Brain microvascular endothelial cell (primary cell): ENCODE results near the gene OR2V1.

Experiments
- DNase-seq: peaks from one replicate; pipeline ENCODE4 v3.0.0-alpha.2; 2020
- H3K27ac ChIP-seq: fragments of 250-450 bp; sonication (Bioruptor Pico); 2 replicates; pipeline ENCODE4 v1.5.1; 2020; ENCODE audit warnings: mild to moderate bottlenecking, moderate library complexity
- H3K27me3 ChIP-seq: fragments of 250-450 bp; sonication (Bioruptor Pico); replicated peaks from 2 replicates; pipeline ENCODE4 v1.5.1; 2020; ENCODE audit warnings: mild to moderate bottlenecking
- H3K36me3 ChIP-seq: fragments of 250-450 bp; sonication (Bioruptor Pico); replicated peaks from 2 replicates; pipeline ENCODE4 v1.5.1; 2020; ENCODE audit warnings: mild to moderate bottlenecking
- H3K4me3 ChIP-seq: 2 replicates; pipeline ENCODE4 v1.5.1; 2011; ENCODE audit warnings: low read depth, mild to moderate bottlenecking, control low read depth, low read length, moderate library complexity
- in situ Hi-C: cut with HindIII; loops from 2 replicates; pipeline ENCODE4 v1.10.0; 2017; ENCODE audit warnings: low sequenced_read_pairs, low pct_ligation_motif_present
- TF ChIP-seq, protein P1 (sequence below): IDR thresholded peaks from 2 replicates; pipeline ENCODE4 v1.5.1; 2011; ENCODE audit warnings: low read depth, mild to moderate bottlenecking, moderate library complexity, low read length, control low read depth, inconsistent platforms; ENCODE audit errors: missing control alignments

The OR2V1 gene

DNA sequence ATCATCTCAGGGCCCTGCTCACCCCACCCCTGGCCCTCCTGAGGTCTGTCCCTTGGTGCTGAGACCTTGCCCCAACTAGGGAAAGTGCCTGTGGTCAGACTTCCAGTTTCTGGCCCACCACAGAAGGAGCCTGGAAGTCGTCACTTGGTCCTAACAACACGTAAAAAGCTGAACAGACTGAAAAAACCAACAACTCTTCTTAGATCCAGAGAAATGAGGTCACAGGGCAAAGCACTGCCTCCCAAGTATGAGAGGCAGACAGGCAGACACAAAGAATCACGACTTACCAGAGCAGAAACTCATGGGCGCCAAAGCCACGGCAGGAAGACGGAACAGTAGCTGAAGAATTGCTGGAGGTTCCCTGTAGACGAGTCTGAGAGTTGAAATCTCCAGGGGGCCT is 38.5 kb downstream of the OR2V1 start:
- TF ChIP-seq, protein P1, sequence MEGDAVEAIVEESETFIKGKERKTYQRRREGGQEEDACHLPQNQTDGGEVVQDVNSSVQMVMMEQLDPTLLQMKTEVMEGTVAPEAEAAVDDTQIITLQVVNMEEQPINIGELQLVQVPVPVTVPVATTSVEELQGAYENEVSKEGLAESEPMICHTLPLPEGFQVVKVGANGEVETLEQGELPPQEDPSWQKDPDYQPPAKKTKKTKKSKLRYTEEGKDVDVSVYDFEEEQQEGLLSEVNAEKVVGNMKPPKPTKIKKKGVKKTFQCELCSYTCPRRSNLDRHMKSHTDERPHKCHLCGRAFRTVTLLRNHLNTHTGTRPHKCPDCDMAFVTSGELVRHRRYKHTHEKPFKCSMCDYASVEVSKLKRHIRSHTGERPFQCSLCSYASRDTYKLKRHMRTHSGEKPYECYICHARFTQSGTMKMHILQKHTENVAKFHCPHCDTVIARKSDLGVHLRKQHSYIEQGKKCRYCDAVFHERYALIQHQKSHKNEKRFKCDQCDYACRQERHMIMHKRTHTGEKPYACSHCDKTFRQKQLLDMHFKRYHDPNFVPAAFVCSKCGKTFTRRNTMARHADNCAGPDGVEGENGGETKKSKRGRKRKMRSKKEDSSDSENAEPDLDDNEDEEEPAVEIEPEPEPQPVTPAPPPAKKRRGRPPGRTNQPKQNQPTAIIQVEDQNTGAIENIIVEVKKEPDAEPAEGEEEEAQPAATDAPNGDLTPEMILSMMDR = no peak
- DNase-seq = no peak
- H3K36me3 ChIP-seq = no peaks in the 10 kb centered on the region
- in situ Hi-C loops = no loop called here
- H3K27ac ChIP-seq = no peak overlapping the region
- H3K4me3 ChIP-seq = no peak overlapping the region
- H3K27me3 ChIP-seq = no peaks in the 10 kb centered on the region

DNA sequence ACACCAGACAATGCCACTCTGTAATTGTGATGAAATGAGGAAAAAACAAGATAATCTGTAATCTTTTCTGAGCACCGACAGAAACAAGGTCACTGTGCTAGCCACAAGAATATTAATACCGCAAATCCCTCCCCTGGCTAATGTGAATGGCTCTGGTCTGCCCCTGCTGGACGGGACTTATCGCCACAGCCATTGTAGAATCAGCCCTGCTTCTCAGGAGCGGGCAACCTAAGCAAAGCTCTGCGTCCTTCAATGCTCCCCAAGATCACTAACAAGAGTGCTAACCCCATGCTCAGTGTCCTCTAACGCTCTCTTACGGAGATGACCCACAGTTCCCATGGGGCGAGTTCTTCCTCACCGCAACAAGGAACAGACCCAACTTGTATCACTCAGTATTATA is 42.7 kb downstream of the OR2V1 start:
- Histone ChIP-seq H3K27ac (no peak overlapping the region), H3K36me3 (no peaks in the 10 kb centered on the region), H3K4me3 (no peak overlapping the region), H3K27me3 (no peaks in the 10 kb centered on the region)
- in situ Hi-C loops = no loop called here
- DNase-seq = no peak
- TF ChIP-seq, protein P1 = peak; percentile 62

DNA sequence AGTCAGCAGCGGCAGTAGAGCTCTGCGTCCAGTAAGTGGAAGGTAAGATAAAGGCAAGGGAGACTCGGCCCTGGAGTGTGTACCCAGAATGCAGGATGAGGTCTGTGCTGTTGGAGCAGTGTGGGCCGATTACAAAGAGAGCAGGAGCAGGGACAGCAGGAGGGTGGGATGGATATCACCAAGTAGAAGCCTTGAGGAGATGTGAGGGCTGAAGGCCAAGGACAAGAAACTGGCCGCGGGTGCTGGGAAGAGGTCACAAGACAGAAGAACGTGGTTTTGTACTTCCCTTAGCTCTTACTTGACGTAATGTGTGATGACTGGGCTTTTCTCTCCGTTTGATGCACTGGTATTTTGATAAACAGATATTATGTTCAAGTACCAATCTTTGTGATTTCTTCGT is 43.7 kb downstream of the OR2V1 start:
- Histone ChIP-seq H3K36me3 (no peaks in the 10 kb centered on the region), H3K27ac (no peak overlapping the region), H3K27me3 (no peaks in the 10 kb centered on the region), H3K4me3 (no peak overlapping the region)
- no peak for DNase-seq
- in situ Hi-C loops = no loop called here
- TF ChIP-seq, protein P1 = no peak

DNA sequence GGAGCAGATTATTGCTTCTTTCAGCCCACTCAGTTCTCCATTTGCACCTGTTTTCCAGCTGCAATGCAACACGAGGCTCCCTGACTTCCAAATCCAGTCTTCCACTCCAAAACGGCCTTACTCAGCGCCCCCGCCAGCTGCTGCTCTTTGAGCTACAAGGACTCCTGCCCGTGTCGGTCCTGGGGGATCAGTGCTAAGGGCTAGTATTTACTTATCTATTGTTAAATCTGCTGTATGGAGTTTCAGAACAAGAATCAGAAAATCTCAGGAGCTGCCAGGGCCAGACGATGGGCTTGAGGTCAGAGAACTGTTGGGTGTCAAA is 44.1 kb downstream of the OR2V1 start:
- Histone ChIP-seq H3K36me3 (no peaks in the 10 kb centered on the region), H3K27me3 (no peaks in the 10 kb centered on the region), H3K4me3 (no peak overlapping the region), H3K27ac (no peak overlapping the region)
- no peak for DNase-seq
- TF ChIP-seq, protein P1 = no peak
- in situ Hi-C loops = no loop called here

- Histone ChIP-seq H3K27me3 (no peaks in the 10 kb centered on the region), H3K4me3 (no peak overlapping the region), H3K27ac (no peak overlapping the region), H3K36me3 (no peaks in the 10 kb centered on the region)
- in situ Hi-C loops = no loop called here
- DNase-seq = no peak
- TF ChIP-seq, protein P1 = no peak
Measured at GRCh38 chr5:181086026-181086883, 44.7 kb downstream of the OR2V1 start.
